Neural cell (in vitro differentiated cells): ENCODE data around the gene SULT1A1.

Source experiments
- CTCF ChIP-seq: fragments of 450-650 bp; IDR thresholded peaks from 2 replicates; pipeline ENCODE4 v1.5.1; 2014; ENCODE audit warnings: antibody characterized with exemption, mild to moderate bottlenecking, moderate library complexity; ENCODE audit not compliant: poor library complexity, severe bottlenecking
- EZH2 ChIP-seq: fragments of 200-600, 300-800 bp; shearing (Covaris generic), sonication (generic); IDR thresholded peaks from 2 replicates; pipeline ENCODE4 v1.6.1; 2014; ENCODE audit warnings: antibody characterized with exemption, low read length, borderline replicate concordance, mild to moderate bottlenecking; ENCODE audit not compliant: insufficient read depth, poor library complexity, severe bottlenecking
- POLR2AphosphoS5 ChIP-seq: IDR thresholded peaks from 2 replicates; pipeline ENCODE4 v1.6.1; 2012
- RAD21 ChIP-seq: fragments of 450-650 bp; conservative IDR thresholded peaks from 2 replicates; pipeline ENCODE4 v1.6.1; 2014; ENCODE audit warnings: antibody characterized with exemption, mild to moderate bottlenecking, moderate library complexity

- TF ChIP-seq CTCF (no peak), EZH2 (no peak), POLR2AphosphoS5 (no peak), RAD21 (no peak)
Measured at GRCh38 chr16:28574925-28575324, 34.9 kb downstream of the SULT1A1 start.
